ENCODE measurements around the gene DHX58.

GRCh38 chr17:42160531-42160910 lies 48.0 kb upstream of the DHX58 start:
- TF ChIP-seq CTCF (IDR thresholded peaks at IDR 0.05), result no peak
- TF ChIP-seq POLR2A (IDR thresholded peaks at IDR 0.05), result no peak
